Globus pallidus (tissue), 1 donor: Measurements from ENCODE around the gene DAND5.
A peak's percentile ranks its signal among the peaks of the same experiment; 100 is the strongest.
"Not testable (repeated sequence)": the region's sequence is repeated elsewhere in the genome, so short reads cannot be mapped to it uniquely, and the experiment has no call there.

Experiments used
- DNase-seq: peaks from one replicate; pipeline ENCODE4 v3.0.0-alpha.2; 2015; ENCODE audit warnings: low spot score

Gene DAND5

GRCh38 chr19:12967907-12968306 lies 1.5 kb upstream of the DAND5 start:
- DNase-seq: no peak

- DNase-seq: no peak
Measured at GRCh38 chr19:12970070-12970820, 869 bp downstream of the DAND5 start.

GRCh38 chr19:12973236-12973635 lies 3.9 kb downstream of the DAND5 start:
- no peak for DNase-seq

- DNase-seq: no peak
Measured at GRCh38 chr19:12974301-12975220, 5.2 kb downstream of the DAND5 start.

GRCh38 chr19:12975221-12975741 lies 5.9 kb downstream of the DAND5 start:
- no peak for DNase-seq

- not testable (repeated sequence) for DNase-seq
Measured at GRCh38 chr19:12976109-12976508, 6.7 kb downstream of the DAND5 start.

- DNase-seq: no peak
Measured at GRCh38 chr19:12979974-12980373, 10.6 kb downstream of the DAND5 start.

GRCh38 chr19:12982648-12983047 lies 13.3 kb downstream of the DAND5 start:
- DNase-seq: no peak

- DNase-seq: no peak
Measured at GRCh38 chr19:12983091-12983490, 13.7 kb downstream of the DAND5 start.

GRCh38 chr19:12983542-12984142 lies 14.3 kb downstream of the DAND5 start:
- DNase-seq: peak; percentile 82

- no peak for DNase-seq
Measured at GRCh38 chr19:12984143-12984627, 14.8 kb downstream of the DAND5 start.

GRCh38 chr19:12984683-12985048 lies 15.3 kb downstream of the DAND5 start:
- DNase-seq: peak; percentile 78

GRCh38 chr19:12985049-12985776 lies 15.8 kb downstream of the DAND5 start:
- DNase-seq: peak; percentile 95

- DNase-seq: no peak
Measured at GRCh38 chr19:12986726-12987125, 17.4 kb downstream of the DAND5 start.

- no peak for DNase-seq
Measured at GRCh38 chr19:12987190-12987589, 17.8 kb downstream of the DAND5 start.

GRCh38 chr19:12987781-12988180 lies 18.4 kb downstream of the DAND5 start:
- DNase-seq: no peak

GRCh38 chr19:12990431-12990830 lies 21.1 kb downstream of the DAND5 start:
- no peak for DNase-seq

- no peak for DNase-seq
Measured at GRCh38 chr19:12990853-12991252, 21.5 kb downstream of the DAND5 start.

GRCh38 chr19:12991296-12991695 lies 21.9 kb downstream of the DAND5 start:
- no peak for DNase-seq

- no peak for DNase-seq
Measured at GRCh38 chr19:12992729-12993128, 23.4 kb downstream of the DAND5 start.

GRCh38 chr19:12993562-12993961 lies 24.2 kb downstream of the DAND5 start:
- no peak for DNase-seq
